GM12872 (cell line): Measurements from ENCODE around the gene TYSND1.

Source experiments
- TF ChIP-seq, protein P1 (sequence below): IDR thresholded peaks from 3 replicates; pipeline ENCODE4 v1.5.1; 2011; ENCODE audit warnings: low read depth, mild to moderate bottlenecking, low read length, moderate library complexity; ENCODE audit not compliant: insufficient read depth

Gene TYSND1, protein sequence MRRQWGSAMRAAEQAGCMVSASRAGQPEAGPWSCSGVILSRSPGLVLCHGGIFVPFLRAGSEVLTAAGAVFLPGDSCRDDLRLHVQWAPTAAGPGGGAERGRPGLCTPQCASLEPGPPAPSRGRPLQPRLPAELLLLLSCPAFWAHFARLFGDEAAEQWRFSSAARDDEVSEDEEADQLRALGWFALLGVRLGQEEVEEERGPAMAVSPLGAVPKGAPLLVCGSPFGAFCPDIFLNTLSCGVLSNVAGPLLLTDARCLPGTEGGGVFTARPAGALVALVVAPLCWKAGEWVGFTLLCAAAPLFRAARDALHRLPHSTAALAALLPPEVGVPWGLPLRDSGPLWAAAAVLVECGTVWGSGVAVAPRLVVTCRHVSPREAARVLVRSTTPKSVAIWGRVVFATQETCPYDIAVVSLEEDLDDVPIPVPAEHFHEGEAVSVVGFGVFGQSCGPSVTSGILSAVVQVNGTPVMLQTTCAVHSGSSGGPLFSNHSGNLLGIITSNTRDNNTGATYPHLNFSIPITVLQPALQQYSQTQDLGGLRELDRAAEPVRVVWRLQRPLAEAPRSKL

DNA sequence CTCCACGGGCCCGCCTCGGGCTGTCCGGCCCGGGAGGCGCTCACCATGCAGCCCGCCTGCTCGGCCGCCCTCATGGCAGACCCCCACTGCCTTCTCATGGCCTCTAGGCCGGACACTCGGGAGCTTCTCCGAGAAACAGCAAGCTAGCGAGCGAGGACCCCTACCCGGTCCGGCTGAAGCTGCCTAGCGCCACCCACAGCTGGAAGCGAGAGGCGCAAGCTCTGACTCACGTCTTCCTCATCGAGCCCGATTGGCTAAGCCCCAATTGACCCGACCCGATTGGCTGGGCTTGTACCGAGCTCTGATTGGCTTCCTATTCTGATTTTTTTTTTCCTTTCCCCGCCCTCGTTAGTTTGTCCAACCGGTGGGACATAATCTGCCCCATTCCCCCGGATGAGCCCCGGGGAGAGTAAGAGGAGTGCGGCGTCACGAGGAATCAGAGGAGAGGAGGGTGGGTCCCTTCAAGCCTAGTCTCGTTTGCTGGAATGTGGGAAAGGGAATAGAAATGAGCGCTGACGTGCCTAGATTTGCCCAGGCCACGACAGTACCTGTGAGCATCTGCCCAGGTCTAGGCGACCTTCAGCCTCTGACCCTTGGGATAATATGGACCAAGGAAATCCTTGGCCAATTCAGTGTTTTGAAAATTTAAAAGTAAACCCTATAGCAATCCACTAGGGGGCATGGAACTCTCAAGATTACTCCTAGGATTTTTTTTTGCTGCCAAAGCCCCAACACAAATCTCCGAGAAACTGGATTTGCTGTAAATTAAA is at the start of gene TYSND1:
Gene TYSND1 (minus strand): TSS at position 212 of the 770 bp plus-strand sequence. CDS start 114 bp downstream, at position 98.
- TF ChIP-seq, protein P1, sequence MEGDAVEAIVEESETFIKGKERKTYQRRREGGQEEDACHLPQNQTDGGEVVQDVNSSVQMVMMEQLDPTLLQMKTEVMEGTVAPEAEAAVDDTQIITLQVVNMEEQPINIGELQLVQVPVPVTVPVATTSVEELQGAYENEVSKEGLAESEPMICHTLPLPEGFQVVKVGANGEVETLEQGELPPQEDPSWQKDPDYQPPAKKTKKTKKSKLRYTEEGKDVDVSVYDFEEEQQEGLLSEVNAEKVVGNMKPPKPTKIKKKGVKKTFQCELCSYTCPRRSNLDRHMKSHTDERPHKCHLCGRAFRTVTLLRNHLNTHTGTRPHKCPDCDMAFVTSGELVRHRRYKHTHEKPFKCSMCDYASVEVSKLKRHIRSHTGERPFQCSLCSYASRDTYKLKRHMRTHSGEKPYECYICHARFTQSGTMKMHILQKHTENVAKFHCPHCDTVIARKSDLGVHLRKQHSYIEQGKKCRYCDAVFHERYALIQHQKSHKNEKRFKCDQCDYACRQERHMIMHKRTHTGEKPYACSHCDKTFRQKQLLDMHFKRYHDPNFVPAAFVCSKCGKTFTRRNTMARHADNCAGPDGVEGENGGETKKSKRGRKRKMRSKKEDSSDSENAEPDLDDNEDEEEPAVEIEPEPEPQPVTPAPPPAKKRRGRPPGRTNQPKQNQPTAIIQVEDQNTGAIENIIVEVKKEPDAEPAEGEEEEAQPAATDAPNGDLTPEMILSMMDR, result peak; percentile 91

DNA sequence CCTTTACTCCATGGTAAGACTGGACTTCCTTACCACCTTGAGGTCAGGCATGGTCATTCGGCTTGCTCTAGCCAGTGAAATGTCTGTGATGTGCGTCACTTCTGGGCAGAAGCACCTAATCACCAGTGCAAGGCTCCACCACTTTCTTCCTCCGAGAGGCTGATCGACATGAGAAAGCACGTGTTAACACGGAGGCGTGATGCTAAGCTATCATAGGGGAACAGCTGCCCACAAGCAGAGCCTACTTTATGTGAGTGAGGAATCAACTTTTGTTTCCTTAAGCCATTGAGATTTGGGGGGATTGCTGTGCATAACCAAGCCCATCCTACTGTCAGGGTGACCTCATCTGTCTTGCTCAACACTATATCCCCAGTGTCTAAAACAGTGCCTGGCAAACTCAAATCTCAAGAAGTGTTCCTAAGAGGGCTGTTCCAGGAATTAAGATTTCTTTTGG is 46.9 kb upstream of the TYSND1 start:
- TF ChIP-seq, protein P1, result no peak

DNA sequence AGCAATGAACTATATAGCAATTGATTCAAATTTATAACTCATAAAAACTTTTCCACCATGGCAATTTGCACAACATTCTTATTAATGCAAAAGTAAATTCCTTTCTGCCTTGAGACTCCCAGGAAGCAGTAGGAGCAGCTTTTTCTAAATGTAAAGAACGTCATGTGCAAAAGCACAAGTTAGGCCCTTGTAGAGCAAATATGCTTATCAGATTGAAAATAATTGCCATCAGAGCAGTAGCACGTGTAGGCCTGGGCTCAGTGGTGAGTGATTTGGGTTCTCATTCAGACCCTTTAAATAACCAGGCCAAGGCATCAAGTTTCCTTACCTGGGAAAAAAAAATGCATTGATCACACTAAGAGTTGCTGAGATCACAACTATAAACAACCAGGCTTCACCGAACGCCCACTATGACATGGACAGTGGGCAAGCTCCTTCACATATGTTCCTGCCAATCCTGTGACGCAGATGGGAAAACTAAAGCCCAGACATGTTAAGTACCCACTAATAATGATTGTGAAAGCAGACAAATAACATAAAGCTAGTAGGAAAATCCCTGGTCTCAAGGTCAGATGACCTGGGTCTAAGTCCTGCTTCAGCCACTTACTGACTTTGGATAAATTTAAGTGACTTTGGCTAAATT is 45.9 kb upstream of the TYSND1 start:
- TF ChIP-seq, protein P1, result no peak

DNA sequence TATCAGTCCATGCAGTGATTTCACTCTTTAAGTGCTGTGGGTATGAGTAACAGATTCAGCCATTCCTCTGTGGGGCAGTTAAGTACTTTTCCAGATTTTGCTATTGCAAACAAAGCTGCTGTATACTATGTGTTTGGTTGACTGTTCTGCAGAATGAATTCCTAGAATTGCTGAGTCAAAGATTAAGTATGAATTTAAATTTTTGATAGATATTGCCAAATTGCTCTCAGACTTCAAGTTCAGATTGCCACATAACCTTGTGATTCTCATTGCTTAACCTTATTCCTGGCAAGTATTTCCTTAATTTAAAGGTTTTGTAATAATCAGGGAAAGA is 45.4 kb upstream of the TYSND1 start:
- TF ChIP-seq, protein P1, result no peak

DNA sequence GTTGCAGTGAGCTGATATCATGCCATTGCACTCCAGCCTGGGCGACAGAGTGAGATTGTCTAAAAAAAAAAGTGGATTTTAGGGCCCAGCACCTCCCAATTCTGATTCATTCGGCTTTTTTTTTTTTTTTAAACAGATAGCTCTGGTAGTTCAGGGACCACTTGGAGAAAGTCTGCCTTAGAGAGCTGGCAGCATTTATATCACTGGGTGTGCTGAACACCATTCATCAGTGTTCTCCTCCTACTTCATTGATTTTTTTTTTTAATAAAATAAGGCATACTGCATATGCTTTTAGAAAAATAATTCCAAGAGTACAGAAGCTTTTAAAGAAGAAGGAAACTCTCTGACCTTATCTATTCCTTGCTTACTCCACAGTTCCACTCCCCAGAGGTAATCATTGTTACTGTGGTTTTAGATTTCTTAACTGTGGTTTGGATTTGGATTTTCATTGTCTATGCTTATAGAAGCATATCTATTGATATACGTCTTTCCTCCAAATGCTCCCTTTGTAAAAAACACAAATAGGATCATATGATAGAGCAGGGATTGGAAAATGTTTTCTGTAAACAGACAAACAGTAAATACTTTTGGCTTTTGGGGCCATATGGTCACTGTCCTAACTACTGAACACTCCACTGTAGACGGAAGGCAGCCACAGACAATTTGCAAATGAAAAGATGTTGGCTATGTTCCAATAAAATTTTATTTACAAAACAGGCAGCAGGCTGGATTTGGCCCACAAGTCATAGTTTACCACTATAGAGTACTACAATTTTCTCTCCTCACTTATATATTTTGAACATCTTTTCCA is 44.9 kb upstream of the TYSND1 start:
- TF ChIP-seq, protein P1, result no peak

DNA sequence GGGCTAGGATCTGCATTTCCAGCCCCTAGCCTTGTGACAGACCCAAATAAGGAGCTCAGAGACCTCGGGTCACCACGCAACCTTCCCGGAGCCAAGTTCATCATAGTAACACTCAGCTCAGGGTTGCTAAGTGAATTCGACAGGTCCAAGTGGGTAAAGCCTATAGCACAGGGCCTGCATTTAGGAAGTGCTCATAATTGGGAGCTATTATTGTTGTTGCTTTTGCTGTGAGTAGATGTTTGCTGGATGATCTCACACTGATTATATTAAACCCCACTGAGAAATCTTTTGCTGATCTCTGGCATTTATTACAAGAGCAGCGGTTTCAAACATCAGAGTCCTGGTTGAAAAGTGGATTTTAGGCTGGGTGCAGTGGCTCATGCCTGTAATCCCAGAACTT is 44.1 kb upstream of the TYSND1 start:
- TF ChIP-seq, protein P1, result no peak
